ENCODE measurements around the gene SNAPC2. TPM values are rescaled to one million over a fixed set of nuclear protein-coding genes. Genes with fewer than 3 reads are reported as not detected.
A peak's percentile ranks its signal among the peaks of the same experiment; 100 is the strongest.
"Not testable (repeated sequence)": the region's sequence is repeated elsewhere in the genome, so short reads cannot be mapped to it uniquely, and the experiment has no call there.

SNAPC2 gene
- total and polyA plus RNA-seq, 12 donors: 5.7 to 26.1 (median 9.5) TPM

GRCh38 chr19:7916103-7916954 is 3.8 kb upstream of the SNAPC2 start:
- Histone ChIP-seq H3K9me3 (no peaks in the 10 kb centered on the region), H3K27ac (peak overlapping the region in 2 of 10 donors; percentile 78), H3K4me3 (peak overlapping the region in 9 of 10 donors; percentile 21 to 49 (median 35)), H3K27me3 (peaks cover 11 to 57% (median 51%) of the 10 kb centered on the region in 7 donors), H3K4me1 (peaks cover 7 to 51% (median 34%) of the 10 kb centered on the region in 9 donors), H3K36me3 (peaks cover 4 to 26% (median 17%) of the 10 kb centered on the region in 9 donors)
- intact Hi-C loops (cut with DNase I): no loop called here
- DNase-seq: no peak
- WGBS, 2 donors: 1% methylated on average over 84 to 104 of the region's 104 CpGs
- TF ChIP-seq, protein P1, sequence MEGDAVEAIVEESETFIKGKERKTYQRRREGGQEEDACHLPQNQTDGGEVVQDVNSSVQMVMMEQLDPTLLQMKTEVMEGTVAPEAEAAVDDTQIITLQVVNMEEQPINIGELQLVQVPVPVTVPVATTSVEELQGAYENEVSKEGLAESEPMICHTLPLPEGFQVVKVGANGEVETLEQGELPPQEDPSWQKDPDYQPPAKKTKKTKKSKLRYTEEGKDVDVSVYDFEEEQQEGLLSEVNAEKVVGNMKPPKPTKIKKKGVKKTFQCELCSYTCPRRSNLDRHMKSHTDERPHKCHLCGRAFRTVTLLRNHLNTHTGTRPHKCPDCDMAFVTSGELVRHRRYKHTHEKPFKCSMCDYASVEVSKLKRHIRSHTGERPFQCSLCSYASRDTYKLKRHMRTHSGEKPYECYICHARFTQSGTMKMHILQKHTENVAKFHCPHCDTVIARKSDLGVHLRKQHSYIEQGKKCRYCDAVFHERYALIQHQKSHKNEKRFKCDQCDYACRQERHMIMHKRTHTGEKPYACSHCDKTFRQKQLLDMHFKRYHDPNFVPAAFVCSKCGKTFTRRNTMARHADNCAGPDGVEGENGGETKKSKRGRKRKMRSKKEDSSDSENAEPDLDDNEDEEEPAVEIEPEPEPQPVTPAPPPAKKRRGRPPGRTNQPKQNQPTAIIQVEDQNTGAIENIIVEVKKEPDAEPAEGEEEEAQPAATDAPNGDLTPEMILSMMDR (IDR thresholded peaks at IDR 0.05): no peak
- no peak for ATAC-seq

GRCh38 chr19:7916955-7917266 is 3.2 kb upstream of the SNAPC2 start:
- H3K4me1 ChIP-seq: peaks cover 12 to 57% (median 39%) of the 10 kb centered on the region in 9 donors
- TF ChIP-seq, protein P1 (IDR thresholded peaks at IDR 0.05): no peak
- 5 to 6% methylated on average over 12 of the region's 12 CpGs for WGBS, 2 donors

DNA sequence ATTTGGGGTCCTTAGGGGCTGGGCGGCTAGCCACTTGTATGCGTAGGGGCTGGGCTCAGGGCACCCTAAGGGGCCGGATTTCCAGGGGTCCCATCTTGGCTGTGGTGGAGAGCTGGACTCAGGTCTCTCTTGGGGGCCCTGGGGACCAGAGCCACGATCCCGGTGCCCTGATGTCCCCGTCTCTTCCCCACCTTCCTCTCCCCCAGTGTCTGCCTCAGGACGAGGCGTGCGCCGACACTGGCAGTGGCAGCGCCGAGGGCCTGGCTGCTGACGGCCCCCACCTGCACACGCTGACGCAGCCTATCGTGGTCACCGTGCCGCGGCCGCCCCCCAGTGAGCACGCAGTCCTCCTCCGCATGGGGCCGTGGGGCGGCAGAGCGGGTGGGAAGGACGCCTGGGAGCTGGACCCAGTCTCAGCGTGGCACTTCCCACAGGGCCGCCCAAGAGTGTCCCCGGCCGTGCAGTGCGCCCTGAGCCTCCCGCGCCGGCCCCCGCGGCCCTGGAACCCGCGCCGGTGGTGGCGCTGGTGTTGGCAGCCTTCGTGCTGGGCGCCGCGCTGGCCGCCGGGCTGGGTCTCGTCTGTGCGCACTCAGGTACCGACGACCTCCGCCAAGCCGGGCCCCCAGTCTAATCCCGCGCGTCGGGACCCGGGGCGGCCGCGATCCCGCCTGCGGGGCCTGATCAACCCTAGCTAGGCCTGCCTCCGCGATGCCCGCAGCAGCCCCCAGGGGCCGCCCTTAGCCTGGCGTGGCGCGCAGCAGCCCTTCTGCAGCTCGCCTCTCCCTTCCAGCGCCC is 2.7 kb upstream of the SNAPC2 start:
- H3K36me3 ChIP-seq: peaks cover 0 to 23% (median 11%) of the 10 kb centered on the region in 9 donors
- DNase-seq: peak in 1 of 2 donors; percentile 57
- 1% methylated on average over 64 to 71 of the region's 71 CpGs for WGBS, 2 donors
- ATAC-seq: peak in 2 of 8 donors; percentile 2 to 6
- peak overlapping the region in 7 of 10 donors; percentile 26 to 78 (median 56) for H3K27ac ChIP-seq
- intact Hi-C loops (cut with DNase I): no loop called here
- TF ChIP-seq, protein P1 (IDR thresholded peaks at IDR 0.05): peak in 7 of 9 donors; percentile 37 to 63 (median 57)
- H3K27me3 ChIP-seq: peaks cover 11 to 56% (median 49%) of the 10 kb centered on the region in 7 donors
- H3K4me3 ChIP-seq: peak overlapping the region in 9 of 10 donors; percentile 11 to 49 (median 40)
- H3K9me3 ChIP-seq: no peaks in the 10 kb centered on the region
- H3K4me1 ChIP-seq: peaks cover 12 to 63% (median 45%) of the 10 kb centered on the region in 9 donors

More at GRCh38 chr19:7916955-7917266, 3.2 kb upstream of the SNAPC2 start:
- Histone ChIP-seq H3K27ac (peak overlapping the region in 6 of 10 donors; percentile 53 to 78 (median 59)), H3K27me3 (peaks cover 11 to 56% (median 51%) of the 10 kb centered on the region in 7 donors), H3K9me3 (no peaks in the 10 kb centered on the region), H3K36me3 (peaks cover 4 to 23% (median 11%) of the 10 kb centered on the region in 9 donors), H3K4me3 (peak overlapping the region in 8 of 10 donors; percentile 21 to 49 (median 38))
- ATAC-seq: no peak
- DNase-seq: no peak
- intact Hi-C loops (cut with DNase I): no loop called here

DNA sequence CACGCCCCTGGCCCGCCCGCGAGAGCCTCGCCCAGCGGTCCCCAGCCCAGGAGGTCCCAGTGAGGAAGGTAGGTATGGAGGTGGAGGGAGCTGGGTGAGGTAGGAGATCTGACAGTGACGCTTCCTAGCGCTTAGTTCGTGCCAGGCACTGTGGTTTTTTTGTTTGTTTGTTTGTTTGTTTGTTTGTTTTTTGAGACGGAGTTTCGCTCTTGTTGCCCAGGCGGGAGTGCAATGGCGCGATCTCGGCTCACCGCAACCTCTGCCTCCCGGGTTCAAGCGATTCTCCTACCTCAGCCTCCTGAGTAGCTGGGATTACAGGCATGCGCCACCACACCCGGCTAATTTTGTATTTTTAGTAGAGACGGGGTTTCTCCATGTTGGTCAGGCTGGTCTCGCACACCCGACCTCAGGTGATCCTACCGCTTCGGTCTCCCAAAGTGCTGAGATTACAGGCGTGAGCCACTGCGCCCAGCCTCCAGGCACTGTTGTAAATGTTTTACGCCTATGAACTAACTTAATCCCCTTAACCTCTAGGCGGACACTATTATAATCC is 2.0 kb upstream of the SNAPC2 start:
- H3K9me3 ChIP-seq; intact Hi-C loops (cut with DNase I); DNase-seq; ATAC-seq: not testable (repeated sequence)
- peaks cover 12 to 66% (median 45%) of the 10 kb centered on the region in 9 donors for H3K4me1 ChIP-seq
- TF ChIP-seq, protein P1 (IDR thresholded peaks at IDR 0.05): peak in 1 of 9 donors; percentile 8
- H3K27me3 ChIP-seq: peaks cover 11 to 56% (median 49%) of the 10 kb centered on the region in 7 donors
- WGBS, 2 donors: 29 to 32% methylated on average over 28 of the region's 29 CpGs
- peak overlapping the region in 8 of 10 donors; percentile 29 to 49 (median 41) for H3K4me3 ChIP-seq
- peaks cover 0 to 22% (median 11%) of the 10 kb centered on the region in 9 donors for H3K36me3 ChIP-seq
- H3K27ac ChIP-seq: peak overlapping the region in 6 of 10 donors; percentile 53 to 78 (median 59)

All from heart right ventricle (tissue), 16 donors.